Measurements from ENCODE around the gene B4GALNT1. TPM values are rescaled to one million over a fixed set of nuclear protein-coding genes. Genes with fewer than 3 reads are reported as not detected.
"Not testable (repeated sequence)": the region's sequence is repeated elsewhere in the genome, so short reads cannot be mapped to it uniquely, and the experiment has no call there.

B4GALNT1 gene
- total RNA-seq, 3 donors from 2014 or later: 0.64 to 2.2 (median 0.65) TPM

DNA sequence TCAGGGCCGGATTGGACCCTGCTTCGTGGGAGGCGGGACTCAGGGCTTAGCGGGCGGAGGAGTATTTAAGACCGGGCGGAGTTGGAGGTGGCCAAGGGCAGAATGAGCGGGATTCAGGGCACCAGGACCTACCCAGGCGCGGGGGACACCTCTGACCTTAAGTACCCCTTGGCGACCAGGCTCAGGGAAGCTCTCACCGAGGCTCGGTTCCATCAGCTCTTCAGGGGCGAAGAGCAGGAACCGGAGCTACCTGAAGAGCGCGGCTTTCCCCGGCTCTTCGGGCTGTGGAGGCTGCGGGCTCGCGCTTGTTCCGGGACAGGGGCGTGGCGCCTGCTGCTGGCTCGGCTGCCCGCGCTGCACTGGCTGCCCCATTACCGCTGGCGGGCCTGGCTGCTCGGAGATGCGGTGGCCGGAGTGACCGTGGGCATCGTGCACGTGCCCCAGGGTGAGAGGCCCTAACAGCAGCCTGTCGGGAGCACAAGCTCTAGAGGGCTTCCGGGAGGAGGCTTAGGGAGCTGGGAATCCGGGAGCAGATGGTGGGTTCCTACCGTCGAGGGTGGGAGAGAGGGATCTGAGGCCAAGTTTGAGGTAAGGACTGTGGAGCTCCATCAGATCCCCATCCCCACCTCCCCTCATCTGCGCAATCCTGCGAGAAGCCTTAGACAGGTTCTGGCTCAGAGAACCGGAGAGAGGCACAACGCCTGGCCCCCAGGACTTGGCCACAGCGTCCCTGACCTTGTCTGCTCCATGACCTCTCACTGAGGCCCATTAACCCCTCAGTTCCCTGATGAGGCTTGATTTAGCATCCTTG lies 13.4 kb downstream of the B4GALNT1 start:
- intact Hi-C loops (cut with DNase I, micrococcal nuclease): loop anchor here (5.0 kb wide), 1 partner anchor 37 kb away; no protein-coding TSS in a partner anchor
- TF ChIP-seq, protein P1, sequence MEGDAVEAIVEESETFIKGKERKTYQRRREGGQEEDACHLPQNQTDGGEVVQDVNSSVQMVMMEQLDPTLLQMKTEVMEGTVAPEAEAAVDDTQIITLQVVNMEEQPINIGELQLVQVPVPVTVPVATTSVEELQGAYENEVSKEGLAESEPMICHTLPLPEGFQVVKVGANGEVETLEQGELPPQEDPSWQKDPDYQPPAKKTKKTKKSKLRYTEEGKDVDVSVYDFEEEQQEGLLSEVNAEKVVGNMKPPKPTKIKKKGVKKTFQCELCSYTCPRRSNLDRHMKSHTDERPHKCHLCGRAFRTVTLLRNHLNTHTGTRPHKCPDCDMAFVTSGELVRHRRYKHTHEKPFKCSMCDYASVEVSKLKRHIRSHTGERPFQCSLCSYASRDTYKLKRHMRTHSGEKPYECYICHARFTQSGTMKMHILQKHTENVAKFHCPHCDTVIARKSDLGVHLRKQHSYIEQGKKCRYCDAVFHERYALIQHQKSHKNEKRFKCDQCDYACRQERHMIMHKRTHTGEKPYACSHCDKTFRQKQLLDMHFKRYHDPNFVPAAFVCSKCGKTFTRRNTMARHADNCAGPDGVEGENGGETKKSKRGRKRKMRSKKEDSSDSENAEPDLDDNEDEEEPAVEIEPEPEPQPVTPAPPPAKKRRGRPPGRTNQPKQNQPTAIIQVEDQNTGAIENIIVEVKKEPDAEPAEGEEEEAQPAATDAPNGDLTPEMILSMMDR (IDR thresholded peaks at IDR 0.05): no peak
- Histone ChIP-seq H3K36me3 (ENCODE audit: low read depth) (no peaks in the 10 kb centered on the region), H3K9me3 (no peaks in the 10 kb centered on the region), H3K4me1 (ENCODE audit: low read depth) (peaks cover 11% of the 10 kb centered on the region), H3K4me3 (no peak overlapping the region)
- peak; percentile 70 for ATAC-seq
- DNase-seq: peak in 2 of 3 donors; percentile 41 to 62

DNA sequence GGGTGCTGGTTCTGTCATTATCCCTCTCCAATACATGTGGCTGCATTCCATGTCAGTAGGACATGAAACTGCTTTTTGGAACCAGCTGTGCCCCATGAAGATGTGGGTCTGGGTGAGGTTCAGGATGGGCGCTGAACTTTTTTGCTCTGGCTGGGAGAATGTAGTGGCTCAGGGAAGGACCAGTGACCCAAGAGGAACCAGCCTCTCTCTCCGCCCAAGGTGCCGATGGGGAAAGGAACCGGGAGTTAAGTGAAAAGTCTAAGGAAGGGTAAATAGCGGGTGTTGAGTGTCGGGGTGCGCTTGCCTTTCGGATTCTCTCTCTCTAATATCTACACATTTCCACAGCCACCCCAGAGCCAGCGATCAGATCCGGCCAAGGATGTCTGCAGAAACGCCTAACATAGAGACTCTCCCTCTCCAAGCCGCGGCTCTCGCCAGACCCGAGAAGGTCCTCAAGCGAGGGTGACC lies 14.0 kb downstream of the B4GALNT1 start:
- ATAC-seq (no peak), DNase-seq (no peak)
- H3K9me3 ChIP-seq: no peaks in the 10 kb centered on the region
- intact Hi-C loops (cut with DNase I, micrococcal nuclease): no loop called here
- TF ChIP-seq, protein P1 (IDR thresholded peaks at IDR 0.05): no peak
- H3K4me1 ChIP-seq (ENCODE audit: low read depth): peaks cover 11% of the 10 kb centered on the region
- H3K36me3 ChIP-seq (ENCODE audit: low read depth): no peaks in the 10 kb centered on the region
- no peak overlapping the region for H3K4me3 ChIP-seq

DNA sequence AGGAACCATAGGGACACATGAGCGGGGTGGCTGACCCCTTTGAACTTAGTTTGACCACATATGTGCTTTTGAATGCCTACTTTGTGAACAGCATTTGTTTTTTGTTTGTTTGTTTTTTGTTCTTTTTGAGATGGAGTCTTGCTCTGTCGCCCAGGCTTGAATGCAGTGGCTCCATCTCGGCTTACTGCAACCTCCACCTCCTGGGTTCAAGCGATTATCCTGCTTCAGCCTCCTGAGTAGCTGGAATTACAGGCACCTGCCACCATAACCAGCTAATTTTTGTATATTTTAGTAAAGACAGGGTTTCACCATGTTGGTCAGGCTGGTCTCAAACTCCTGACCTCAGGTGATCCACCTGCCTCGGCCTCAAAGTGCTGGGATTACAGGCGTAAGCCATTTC lies 14.6 kb downstream of the B4GALNT1 start:
- peaks cover 11% of the 10 kb centered on the region for H3K4me1 ChIP-seq (ENCODE audit: low read depth)
- H3K36me3 ChIP-seq (ENCODE audit: low read depth); H3K4me3 ChIP-seq; ATAC-seq; intact Hi-C loops (cut with DNase I, micrococcal nuclease); DNase-seq; H3K9me3 ChIP-seq: not testable (repeated sequence)

DNA sequence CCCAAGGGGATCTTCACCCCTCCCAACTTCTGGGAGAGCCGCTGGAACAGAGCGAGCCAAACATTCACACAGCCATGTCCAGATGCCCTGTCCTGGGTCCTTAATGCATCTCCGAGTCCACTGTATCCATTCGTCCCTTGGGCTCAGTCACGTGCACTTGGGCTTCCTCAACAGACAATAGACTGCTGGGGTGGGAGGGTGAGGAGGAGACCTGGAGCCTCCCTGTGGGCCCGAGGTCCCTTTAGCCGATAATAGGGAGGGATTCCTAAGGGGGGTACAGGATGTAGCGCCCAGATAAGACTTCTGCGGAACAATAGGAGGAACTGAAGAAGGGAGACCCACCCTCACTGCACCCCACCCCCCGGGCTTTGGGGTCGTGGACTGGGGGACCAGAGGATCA lies 15.1 kb downstream of the B4GALNT1 start:
- ATAC-seq (no peak), DNase-seq (no peak)
- H3K9me3 ChIP-seq: no peaks in the 10 kb centered on the region
- H3K4me1 ChIP-seq (ENCODE audit: low read depth): peaks cover 11% of the 10 kb centered on the region
- TF ChIP-seq, protein P1 (IDR thresholded peaks at IDR 0.05): no peak
- no peaks in the 10 kb centered on the region for H3K36me3 ChIP-seq (ENCODE audit: low read depth)
- H3K4me3 ChIP-seq: no peak overlapping the region
- intact Hi-C loops (cut with DNase I, micrococcal nuclease): no loop called here

DNA sequence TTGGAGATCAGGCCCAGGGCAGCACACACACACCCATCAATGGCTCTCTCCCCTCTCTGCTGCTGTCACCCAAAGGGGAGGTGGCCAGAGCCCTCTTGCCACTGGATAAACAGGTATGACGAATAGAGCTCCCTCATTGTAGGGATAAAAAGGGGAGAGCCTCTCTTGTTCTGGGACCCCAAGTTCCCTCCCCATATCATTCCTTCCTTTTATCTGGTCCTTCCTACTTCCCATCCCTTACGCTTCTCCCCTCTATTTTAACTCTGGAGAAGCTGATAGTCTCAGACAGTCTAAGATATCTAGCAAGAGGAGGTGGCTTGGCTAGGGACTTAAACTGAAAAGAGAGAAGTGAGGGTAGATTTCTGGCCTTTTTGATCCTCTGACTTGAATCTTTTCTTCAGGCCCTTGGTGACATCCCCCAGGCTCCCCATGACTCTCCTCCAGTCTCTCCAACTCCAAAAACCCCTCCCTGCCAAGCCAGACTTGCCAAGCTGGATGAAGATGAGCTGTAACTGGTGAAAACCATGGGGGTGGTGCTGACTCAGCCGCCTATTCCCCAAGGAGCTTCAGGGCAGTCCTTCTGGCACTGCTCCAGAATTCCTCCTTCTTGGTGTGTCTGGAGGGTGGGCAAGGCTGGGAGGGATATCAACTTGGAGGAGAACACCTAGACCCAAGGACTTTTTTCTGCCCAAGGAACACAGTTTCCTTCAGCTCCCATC lies 16.5 kb downstream of the B4GALNT1 start:
- Histone ChIP-seq H3K4me1 (ENCODE audit: low read depth) (peaks cover 9% of the 10 kb centered on the region), H3K9me3 (no peaks in the 10 kb centered on the region), H3K36me3 (ENCODE audit: low read depth) (no peaks in the 10 kb centered on the region), H3K4me3 (no peak overlapping the region)
- TF ChIP-seq, protein P1 (IDR thresholded peaks at IDR 0.05): no peak
- no peak for ATAC-seq
- no peak for DNase-seq
- intact Hi-C loops (cut with DNase I, micrococcal nuclease): no loop called here

DNA sequence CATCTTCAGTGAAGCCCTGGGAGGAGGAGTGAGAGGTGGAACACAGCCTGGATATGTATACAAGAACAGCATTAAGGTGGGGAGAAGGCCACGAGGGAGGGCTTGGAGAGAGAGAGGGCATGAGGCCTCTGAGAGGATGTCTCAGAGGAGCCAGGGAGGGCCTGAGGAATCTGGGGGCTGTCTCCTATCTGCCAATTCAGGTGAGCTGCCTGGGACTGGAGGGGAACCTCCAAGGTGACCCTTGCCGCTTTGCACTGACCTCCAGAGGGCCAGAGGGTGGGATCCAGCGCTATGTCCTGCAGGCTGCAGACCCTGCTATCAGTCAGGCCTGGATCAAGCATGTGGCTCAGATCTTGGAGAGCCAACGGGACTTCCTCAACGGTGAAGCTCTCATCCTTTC lies 17.4 kb downstream of the B4GALNT1 start:
- DNase-seq (no peak), ATAC-seq (no peak)
- Histone ChIP-seq H3K9me3 (no peaks in the 10 kb centered on the region), H3K36me3 (ENCODE audit: low read depth) (no peaks in the 10 kb centered on the region), H3K4me1 (ENCODE audit: low read depth) (peaks cover 8% of the 10 kb centered on the region), H3K4me3 (no peak overlapping the region)
- TF ChIP-seq, protein P1 (IDR thresholded peaks at IDR 0.05): no peak
- intact Hi-C loops (cut with DNase I, micrococcal nuclease): no loop called here
